GM18858 (cell line): ENCODE data around the gene GATB.

Experiments
- ATAC-seq: cut with Tn5 transposase; IDR thresholded peaks from one replicate; pipeline ENCODE4 v1.9.1; 2021; ENCODE audit not compliant: unreplicated experiment

Gene GATB

GRCh38 chr4:151676301-151676700, 84.5 kb downstream of the GATB start:
- ATAC-seq: no peak

GRCh38 chr4:151675411-151675971, 85.3 kb downstream of the GATB start:
- no peak for ATAC-seq

- ATAC-seq: no peak
These were observed 85.9 kb downstream of the GATB start for GRCh38 chr4:151674804-151675391.

- no peak for ATAC-seq
These were observed 86.8 kb downstream of the GATB start for GRCh38 chr4:151673908-151674520.

- no peak for ATAC-seq
These were observed 87.8 kb downstream of the GATB start for GRCh38 chr4:151672996-151673395.

GRCh38 chr4:151671541-151672059, 89.2 kb downstream of the GATB start:
- no peak for ATAC-seq

- ATAC-seq: no peak
These were observed 90.0 kb downstream of the GATB start for GRCh38 chr4:151670843-151671242.

- no peak for ATAC-seq
These were observed 90.8 kb downstream of the GATB start for GRCh38 chr4:151669990-151670389.

GRCh38 chr4:151668689-151669402, 92.0 kb downstream of the GATB start:
- no peak for ATAC-seq

GRCh38 chr4:151667666-151668065, 93.1 kb downstream of the GATB start:
- ATAC-seq: no peak

- ATAC-seq: no peak
These were observed 93.8 kb downstream of the GATB start for GRCh38 chr4:151667048-151667447.

GRCh38 chr4:151666501-151666900, 94.3 kb downstream of the GATB start:
- ATAC-seq: no peak

- no peak for ATAC-seq
These were observed 95.1 kb downstream of the GATB start for GRCh38 chr4:151665785-151666127.

GRCh38 chr4:151665022-151665784, 95.6 kb downstream of the GATB start:
- no peak for ATAC-seq

- no peak for ATAC-seq
These were observed 96.5 kb downstream of the GATB start for GRCh38 chr4:151664289-151664688.

GRCh38 chr4:151663109-151663508, 97.7 kb downstream of the GATB start:
- no peak for ATAC-seq

- ATAC-seq: no peak
These were observed 98.9 kb downstream of the GATB start for GRCh38 chr4:151661873-151662272.

GRCh38 chr4:151660676-151661075, 100.1 kb downstream of the GATB start:
- no peak for ATAC-seq

- no peak for ATAC-seq
These were observed 101.0 kb downstream of the GATB start for GRCh38 chr4:151659601-151660364.

- ATAC-seq: peak; percentile 60
These were observed 101.7 kb downstream of the GATB start for GRCh38 chr4:151658959-151659600.
